ENCODE results near the gene ITGA8. TPM values are rescaled to one million over a fixed set of nuclear protein-coding genes. Genes with fewer than 3 reads are reported as not detected.

ITGA8 gene
- polyA plus RNA-seq, 1 donor (not counting 4 experiments of a cell fraction or from before 2014, with no cell fraction given), result not detected

- Histone ChIP-seq H3K27me3 (ENCODE audit: control insufficient read depth, extremely low read depth, insufficient read depth, low read length) (no peaks in the 10 kb centered on the region), H3K79me2 (ENCODE audit: control insufficient read depth, insufficient read depth, low read length) (no peaks in the 10 kb centered on the region), H3K9ac (ENCODE audit: control insufficient read depth, extremely low read depth, insufficient read depth, low read length) (no peak overlapping the region), H3K4me1 (ENCODE audit: control insufficient read depth, extremely low read depth, insufficient read depth, low read length) (no peaks in the 10 kb centered on the region), H3K36me3 (ENCODE audit: control insufficient read depth in 2 of 2, extremely low read depth in 1 of 2, insufficient read depth in 2 of 2, low read length in 2 of 2) (no peaks in the 10 kb centered on the region), H2AFZ (ENCODE audit: control insufficient read depth, low read length) (no peak overlapping the region), H3K9me1 (ENCODE audit: control insufficient read depth, extremely low read depth, insufficient read depth, low read length) (no peaks in the 10 kb centered on the region), H3K4me2 (ENCODE audit: control insufficient read depth, extremely low read depth, insufficient read depth, low read depth, low read length) (no peak overlapping the region), H3K4me3 (ENCODE audit: control insufficient read depth in 2 of 3, extremely low read depth in 1 of 3, insufficient read depth in 2 of 3, low read depth in 1 of 3, low read length in 3 of 3) (no peak overlapping the region), H4K20me1 (ENCODE audit: control insufficient read depth, extremely low read depth, insufficient read depth, low read length) (no peaks in the 10 kb centered on the region), H3K9me3 (ENCODE audit: control insufficient read depth, low read depth, low read length) (no peaks in the 10 kb centered on the region), H3K27ac (ENCODE audit: control insufficient read depth, insufficient read depth, low read length) (no peak overlapping the region)
- DNase-seq (ENCODE audit: low read depth, low spot score) (no peak), FAIRE-seq (no peak)
- dilution Hi-C loops (cut with MboI; ENCODE audit: extremely low pct_ligation_motif_present, low sequenced_read_pairs), result no loop called here
- no peak for TF ChIP-seq CTCF (optimal IDR thresholded peaks at IDR 0.05 in 1 of 3, IDR thresholded peaks at IDR 0.05 in 1 of 3, conservative IDR thresholded peaks at IDR 0.05 in 1 of 3; ENCODE audit: extremely low read depth in 1 of 3, insufficient read depth in 2 of 3, low read length in 3 of 3)
- no peak for TF ChIP-seq EZH2 (IDR thresholded peaks at IDR 0.05; ENCODE audit: low read length)
Observed at GRCh38 chr10:15591937-15592336, 127.8 kb downstream of the ITGA8 start.

GRCh38 chr10:15591431-15591830 lies 128.3 kb downstream of the ITGA8 start:
- H3K27me3 ChIP-seq (ENCODE audit: control insufficient read depth, extremely low read depth, insufficient read depth, low read length), result no peaks in the 10 kb centered on the region
- H3K79me2 ChIP-seq (ENCODE audit: control insufficient read depth, insufficient read depth, low read length), result no peaks in the 10 kb centered on the region
- no peak overlapping the region for H3K4me2 ChIP-seq (ENCODE audit: control insufficient read depth, extremely low read depth, insufficient read depth, low read depth, low read length)
- no peak overlapping the region for H2AFZ ChIP-seq (ENCODE audit: control insufficient read depth, low read length)
- no peaks in the 10 kb centered on the region for H3K36me3 ChIP-seq (ENCODE audit: control insufficient read depth in 2 of 2, extremely low read depth in 1 of 2, insufficient read depth in 2 of 2, low read length in 2 of 2)
- no peaks in the 10 kb centered on the region for H3K4me1 ChIP-seq (ENCODE audit: control insufficient read depth, extremely low read depth, insufficient read depth, low read length)
- H3K9me1 ChIP-seq (ENCODE audit: control insufficient read depth, extremely low read depth, insufficient read depth, low read length), result no peaks in the 10 kb centered on the region
- no peak overlapping the region for H3K9ac ChIP-seq (ENCODE audit: control insufficient read depth, extremely low read depth, insufficient read depth, low read length)
- H4K20me1 ChIP-seq (ENCODE audit: control insufficient read depth, extremely low read depth, insufficient read depth, low read length), result no peaks in the 10 kb centered on the region
- H3K27ac ChIP-seq (ENCODE audit: control insufficient read depth, insufficient read depth, low read length), result no peak overlapping the region
- H3K9me3 ChIP-seq (ENCODE audit: control insufficient read depth, low read depth, low read length), result no peaks in the 10 kb centered on the region
- dilution Hi-C loops (cut with MboI; ENCODE audit: extremely low pct_ligation_motif_present, low sequenced_read_pairs), result no loop called here
- FAIRE-seq (no peak), DNase-seq (ENCODE audit: low read depth, low spot score) (no peak)
- TF ChIP-seq CTCF (optimal IDR thresholded peaks at IDR 0.05 in 1 of 3, IDR thresholded peaks at IDR 0.05 in 1 of 3, conservative IDR thresholded peaks at IDR 0.05 in 1 of 3; ENCODE audit: extremely low read depth in 1 of 3, insufficient read depth in 2 of 3, low read length in 3 of 3) (no peak), EZH2 (IDR thresholded peaks at IDR 0.05; ENCODE audit: low read length) (no peak)
- H3K4me3 ChIP-seq (ENCODE audit: control insufficient read depth in 2 of 3, extremely low read depth in 1 of 3, insufficient read depth in 2 of 3, low read depth in 1 of 3, low read length in 3 of 3), result no peak overlapping the region
